GM23248 (cell line): ENCODE measurements around the gene ZNF419.
"Not testable (repeated sequence)": the region's sequence is repeated elsewhere in the genome, so short reads cannot be mapped to it uniquely, and the experiment has no call there.

ENCODE experiments used
- EZH2 ChIP-seq: fragments of 200-600 bp; sonication (generic); IDR thresholded peaks from 2 replicates; pipeline ENCODE4 v1.6.1; 2018; ENCODE audit warnings: antibody characterized with exemption, mild to moderate bottlenecking; ENCODE audit not compliant: insufficient read depth, poor library complexity, severe bottlenecking
- EZH2phosphoT487 ChIP-seq: fragments of 200-600 bp; sonication (generic); IDR thresholded peaks from 2 replicates; pipeline ENCODE4 v1.6.1; 2018; ENCODE audit warnings: antibody characterized with exemption, moderate library complexity, mild to moderate bottlenecking, low read depth; ENCODE audit not compliant: insufficient read depth

DNA sequence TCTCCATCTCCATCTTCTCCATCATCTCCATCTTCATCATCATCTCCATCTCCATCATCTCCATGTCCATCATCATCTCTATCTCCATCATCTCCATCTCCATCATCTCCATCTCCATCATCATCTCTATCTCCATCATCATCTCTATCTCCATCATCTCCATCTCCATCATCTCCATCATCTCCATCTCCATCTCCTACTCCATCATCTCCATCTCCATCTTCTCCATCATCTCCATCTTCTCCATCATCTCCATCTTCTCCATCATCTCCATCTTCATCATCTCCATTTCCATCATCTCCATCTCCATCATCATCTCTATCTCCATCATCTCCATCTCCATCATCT is 11.8 kb downstream of the ZNF419 start:
- not testable (repeated sequence) for TF ChIP-seq EZH2, EZH2phosphoT487
